ENCODE data around the gene SLC6A18. TPM values are rescaled to one million over a fixed set of nuclear protein-coding genes. Genes with fewer than 3 reads are reported as not detected.

The SLC6A18 gene
- total and polyA plus RNA-seq, 12 donors, result not detected

DNA sequence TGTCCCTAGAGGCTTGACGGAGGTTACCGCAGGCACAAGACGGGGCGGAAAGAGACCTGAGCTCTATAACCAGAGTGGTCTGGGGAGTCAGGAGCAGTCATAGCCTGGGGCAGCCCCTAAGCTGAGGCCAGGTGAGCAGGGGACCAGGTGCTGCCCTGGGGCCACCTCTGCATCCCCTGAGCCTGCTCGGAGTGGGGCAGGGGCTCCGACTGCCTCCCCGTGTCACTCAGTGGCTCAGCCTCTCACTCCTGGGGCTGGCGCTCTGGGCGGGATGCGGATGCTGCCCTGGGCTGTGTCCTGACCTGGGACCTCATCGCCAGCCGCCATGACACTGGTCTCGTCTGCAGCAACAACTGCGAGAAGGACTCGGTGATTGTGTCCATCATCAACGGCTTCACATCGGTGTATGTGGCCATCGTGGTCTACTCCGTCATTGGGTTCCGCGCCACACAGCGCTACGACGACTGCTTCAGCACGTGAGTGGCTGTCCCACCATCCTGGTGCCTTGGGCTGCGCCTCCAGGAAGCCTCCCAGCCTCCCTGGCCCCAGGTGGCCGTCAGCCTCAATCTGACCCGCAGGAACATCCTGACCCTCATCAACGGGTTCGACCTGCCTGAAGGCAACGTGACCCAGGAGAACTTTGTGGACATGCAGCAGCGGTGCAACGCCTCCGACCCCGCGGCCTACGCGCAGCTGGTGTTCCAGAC, 8.8 kb upstream of the SLC6A18 start:
- Histone ChIP-seq H3K4me1 (no peaks in the 10 kb centered on the region), H3K4me3 (no peak overlapping the region), H3K27me3 (peaks cover 0 to 17% (median 0%) of the 10 kb centered on the region in 7 donors), H3K36me3 (no peaks in the 10 kb centered on the region), H3K9me3 (peaks cover 0 to 10% (median 0%) of the 10 kb centered on the region in 11 donors), H3K27ac (no peak overlapping the region)
- ATAC-seq (no peak), DNase-seq (peak in 1 of 2 donors; percentile 6)
- WGBS, 2 donors, result 93% methylated on average over 38 of the region's 38 CpGs
- intact Hi-C loops (cut with DNase I), result no loop called here
- TF ChIP-seq, protein P1, sequence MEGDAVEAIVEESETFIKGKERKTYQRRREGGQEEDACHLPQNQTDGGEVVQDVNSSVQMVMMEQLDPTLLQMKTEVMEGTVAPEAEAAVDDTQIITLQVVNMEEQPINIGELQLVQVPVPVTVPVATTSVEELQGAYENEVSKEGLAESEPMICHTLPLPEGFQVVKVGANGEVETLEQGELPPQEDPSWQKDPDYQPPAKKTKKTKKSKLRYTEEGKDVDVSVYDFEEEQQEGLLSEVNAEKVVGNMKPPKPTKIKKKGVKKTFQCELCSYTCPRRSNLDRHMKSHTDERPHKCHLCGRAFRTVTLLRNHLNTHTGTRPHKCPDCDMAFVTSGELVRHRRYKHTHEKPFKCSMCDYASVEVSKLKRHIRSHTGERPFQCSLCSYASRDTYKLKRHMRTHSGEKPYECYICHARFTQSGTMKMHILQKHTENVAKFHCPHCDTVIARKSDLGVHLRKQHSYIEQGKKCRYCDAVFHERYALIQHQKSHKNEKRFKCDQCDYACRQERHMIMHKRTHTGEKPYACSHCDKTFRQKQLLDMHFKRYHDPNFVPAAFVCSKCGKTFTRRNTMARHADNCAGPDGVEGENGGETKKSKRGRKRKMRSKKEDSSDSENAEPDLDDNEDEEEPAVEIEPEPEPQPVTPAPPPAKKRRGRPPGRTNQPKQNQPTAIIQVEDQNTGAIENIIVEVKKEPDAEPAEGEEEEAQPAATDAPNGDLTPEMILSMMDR (IDR thresholded peaks at IDR 0.05), result no peak

DNA sequence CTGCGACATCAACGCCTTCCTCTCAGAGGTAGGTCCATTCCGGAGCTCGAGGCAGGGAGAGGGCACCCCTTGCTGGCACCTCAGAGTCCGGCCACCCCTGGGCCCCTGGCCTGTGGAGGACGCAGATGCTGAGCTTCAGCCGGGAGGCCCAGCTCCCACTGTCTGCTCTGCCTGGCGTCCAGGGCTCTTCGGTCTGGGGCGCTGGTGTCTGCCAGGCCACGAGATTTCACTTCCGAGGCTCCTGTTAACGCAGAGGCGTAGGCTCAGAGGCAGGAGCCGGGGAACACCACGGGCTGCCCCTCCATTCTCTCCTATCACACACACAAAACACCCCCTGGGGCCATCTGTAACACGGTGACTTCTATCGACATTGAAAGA, 8.3 kb upstream of the SLC6A18 start:
- Histone ChIP-seq H3K27ac (no peak overlapping the region), H3K9me3 (peaks cover 0 to 10% (median 0%) of the 10 kb centered on the region in 11 donors), H3K27me3 (peaks cover 0 to 17% (median 0%) of the 10 kb centered on the region in 7 donors), H3K36me3 (no peaks in the 10 kb centered on the region), H3K4me1 (no peaks in the 10 kb centered on the region), H3K4me3 (no peak overlapping the region)
- intact Hi-C loops (cut with DNase I), result no loop called here
- TF ChIP-seq, protein P1 (IDR thresholded peaks at IDR 0.05), result no peak
- DNase-seq, result peak in 1 of 2 donors; percentile 9
- no peak for ATAC-seq
- WGBS, 2 donors, result 80 to 86% methylated on average over 18 of the region's 18 CpGs

DNA sequence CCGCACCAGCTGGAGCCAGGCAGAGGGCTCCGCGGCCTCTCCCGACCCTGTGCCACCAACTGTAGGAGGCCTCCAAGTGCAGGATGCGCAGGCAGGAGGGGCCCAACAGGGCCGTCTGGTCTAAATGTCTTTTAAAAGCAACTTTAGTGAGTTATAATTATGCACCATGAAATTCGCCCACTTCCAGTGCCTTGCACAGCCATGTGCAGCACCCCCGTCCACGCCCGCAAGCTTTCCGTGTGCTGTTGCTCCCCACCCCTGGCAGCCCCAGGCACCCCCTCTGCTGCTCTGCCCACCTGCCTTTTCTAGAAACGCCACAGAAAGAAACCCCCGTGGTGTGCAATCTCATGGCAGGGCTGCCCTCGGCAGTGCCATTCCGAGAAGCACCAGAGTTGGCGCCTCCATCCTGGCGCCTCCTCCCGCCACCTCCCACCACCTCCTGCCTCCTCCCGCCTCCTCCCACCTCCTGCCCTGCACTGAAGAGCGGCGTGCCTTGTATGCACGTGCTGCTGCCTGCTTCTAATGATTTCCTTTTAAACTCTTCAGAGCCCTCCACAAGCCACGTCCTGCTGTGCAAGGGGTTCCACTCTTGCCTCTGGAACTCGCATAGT, 7.5 kb upstream of the SLC6A18 start:
- H3K27me3 ChIP-seq, result peaks cover 0 to 17% (median 0%) of the 10 kb centered on the region in 7 donors
- H3K36me3 ChIP-seq, result no peaks in the 10 kb centered on the region
- intact Hi-C loops (cut with DNase I), result no loop called here
- ATAC-seq (no peak), DNase-seq (peak in 1 of 2 donors; percentile 3)
- H3K27ac ChIP-seq, result no peak overlapping the region
- WGBS, 2 donors, result 56% methylated on average over 24 of the region's 24 CpGs
- no peaks in the 10 kb centered on the region for H3K4me1 ChIP-seq
- TF ChIP-seq, protein P1 (IDR thresholded peaks at IDR 0.05), result no peak
- H3K4me3 ChIP-seq, result no peak overlapping the region
- H3K9me3 ChIP-seq, result peaks cover 0 to 10% (median 0%) of the 10 kb centered on the region in 11 donors

DNA sequence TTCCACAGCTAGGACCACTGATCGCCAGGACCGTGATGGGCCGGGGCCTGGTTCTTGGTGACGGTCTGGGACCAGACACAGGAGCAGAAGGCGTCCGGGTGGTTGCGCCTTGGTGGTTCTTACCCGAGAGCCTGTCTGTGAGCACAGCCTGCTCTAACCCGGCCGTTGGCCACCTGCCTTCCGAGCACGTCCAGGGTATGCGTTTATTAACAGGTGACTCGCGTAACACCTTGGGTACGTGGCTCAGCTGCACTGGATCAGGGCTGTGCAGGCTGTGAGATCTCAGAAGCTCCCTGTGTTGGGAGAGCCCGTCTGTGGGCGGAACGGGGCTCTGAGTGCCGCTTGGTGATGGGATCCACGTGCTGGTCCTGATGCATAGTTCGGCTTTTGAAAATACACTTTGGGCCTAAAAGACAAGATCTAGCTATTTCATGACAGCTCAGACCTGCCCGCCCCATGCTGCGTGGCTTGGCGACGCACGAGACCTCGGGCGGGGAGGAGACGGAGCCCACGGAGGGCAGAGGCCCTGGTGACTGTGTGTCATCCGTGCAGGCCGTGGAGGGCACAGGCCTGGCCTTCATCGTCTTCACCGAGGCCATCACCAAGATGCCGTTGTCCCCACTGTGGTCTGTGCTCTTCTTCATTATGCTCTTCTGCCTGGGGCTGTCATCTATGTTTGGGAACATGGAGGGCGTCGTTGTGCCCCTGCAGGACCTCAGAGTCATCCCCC, 6.7 kb upstream of the SLC6A18 start:
- DNase-seq (peak in 1 of 2 donors; percentile 7), ATAC-seq (no peak)
- WGBS, 2 donors, result 82 to 84% methylated on average over 38 of the region's 38 CpGs
- Histone ChIP-seq H3K36me3 (no peaks in the 10 kb centered on the region), H3K4me3 (no peak overlapping the region), H3K9me3 (peaks cover 0 to 10% (median 0%) of the 10 kb centered on the region in 11 donors), H3K27ac (no peak overlapping the region), H3K4me1 (no peaks in the 10 kb centered on the region), H3K27me3 (peaks cover 0 to 17% (median 0%) of the 10 kb centered on the region in 7 donors)
- intact Hi-C loops (cut with DNase I), result no loop called here
- TF ChIP-seq, protein P1 (IDR thresholded peaks at IDR 0.05), result no peak

Measured in heart right ventricle (tissue), 16 donors.